Esophagus (tissue), 2 donors: ENCODE measurements around the gene ADPRS. TPM values are rescaled to one million over a fixed set of nuclear protein-coding genes. Genes with fewer than 3 reads are reported as not detected.

Source experiments
- H3K27ac ChIP-seq, 2 donors: one replicate each; pipeline ENCODE4 v1.5.1; 2013; ENCODE audit warnings: low read depth in 2 of 2, mild to moderate bottlenecking in 2 of 2, inconsistent platforms in 1 of 2, low read length in 1 of 2, moderate library complexity in 1 of 2
- H3K27me3 ChIP-seq, 2 donors: one replicate each; pipeline ENCODE4 v1.6.1; 2013; ENCODE audit warnings: low read length in 2 of 2, control low read depth in 1 of 2, mild to moderate bottlenecking in 1 of 2; ENCODE audit not compliant: insufficient read depth in 2 of 2, control insufficient read depth in 1 of 2
- H3K36me3 ChIP-seq, 2 donors: one replicate each; pipeline ENCODE4 v1.6.1; 2013; ENCODE audit warnings: low read length in 1 of 2; ENCODE audit not compliant: control insufficient read depth in 2 of 2, insufficient read depth in 2 of 2
- H3K4me1 ChIP-seq, 2 donors: one replicate each; pipeline ENCODE4 v1.6.1; 2013; ENCODE audit warnings: low read length in 1 of 2; ENCODE audit not compliant: control insufficient read depth in 2 of 2, insufficient read depth in 2 of 2
- H3K4me3 ChIP-seq, 2 donors: one replicate each; pipeline ENCODE4 v1.5.1; 2013; ENCODE audit warnings: low read length in 2 of 2, mild to moderate bottlenecking in 2 of 2, low read depth in 1 of 2, moderate library complexity in 1 of 2
- H3K9me3 ChIP-seq, 2 donors: one replicate each; pipeline ENCODE4 v1.6.1; 2013; ENCODE audit warnings: mild to moderate bottlenecking in 2 of 2, low read depth in 1 of 2, low read length in 1 of 2, moderate library complexity in 1 of 2; ENCODE audit not compliant: control insufficient read depth in 2 of 2, insufficient read depth in 1 of 2
- WGBS, 2 donors: extraction: QIAGEN DNeasy Blood & Tissue Kit; methylation state at CpG; one replicate each; pipeline ENCODE4 v1.1.7; 2013; 5-methylcytosine and 5-hydroxymethylcytosine counted together
- polyA plus RNA-seq, 2 donors: library from polyadenylated mRNA; stranded (reverse); fragments of 200-250 nt; gene quantifications; one replicate each; pipeline ENCODE4 v1.2.3, GENCODE V29; 2013
- donor health status: healthy with polysubstance abuse.
- donor health status: Bipolar disorder and iron deficiency.

The ADPRS gene
- polyA plus RNA-seq, 2 donors, result 28.2 to 40.3 TPM

DNA sequence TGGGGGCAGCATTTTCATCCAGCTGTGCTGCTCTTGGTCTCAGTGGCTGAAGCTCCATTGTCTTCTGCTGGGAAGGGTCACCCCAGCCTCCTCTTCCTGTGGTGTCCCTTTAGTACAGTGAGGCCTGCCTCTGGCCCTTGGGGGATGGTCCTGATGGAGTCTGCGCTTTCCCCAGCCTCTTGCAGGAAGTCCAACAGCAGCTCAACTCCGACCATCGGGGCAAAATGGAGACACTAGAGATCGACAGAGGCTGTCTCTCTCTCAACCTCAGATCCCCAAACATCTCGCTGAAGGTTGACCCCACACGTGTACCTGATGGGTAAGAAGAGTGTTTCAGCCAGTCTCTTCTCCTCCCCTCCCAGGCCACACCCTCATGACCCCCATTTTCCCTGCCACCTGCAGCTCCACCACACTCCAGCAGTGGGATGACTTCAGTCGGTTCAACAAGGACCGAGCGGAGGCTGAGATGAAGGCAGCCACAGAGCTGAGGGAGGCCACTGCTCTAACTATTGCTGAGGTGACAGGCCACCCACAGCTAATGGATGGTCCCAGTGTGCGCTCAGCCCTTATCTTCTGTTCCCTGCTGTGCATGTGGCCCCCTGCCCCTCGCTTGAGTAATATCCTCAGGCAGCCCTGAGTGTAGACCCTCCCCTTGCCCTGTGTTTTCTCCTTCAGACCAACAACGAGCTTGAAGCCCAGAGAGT is 2.0 kb upstream of the ADPRS start:
- peaks cover 0 to 13% of the 10 kb centered on the region in 2 donors for H3K4me1 ChIP-seq
- WGBS, 2 donors, result 85% methylated on average over 12 of the region's 12 CpGs
- H3K27me3 ChIP-seq, result no peaks in the 10 kb centered on the region
- no peak overlapping the region for H3K27ac ChIP-seq
- H3K4me3 ChIP-seq, result no peak overlapping the region
- no peaks in the 10 kb centered on the region for H3K9me3 ChIP-seq
- H3K36me3 ChIP-seq, result peaks cover 0 to 5% of the 10 kb centered on the region in 2 donors

DNA sequence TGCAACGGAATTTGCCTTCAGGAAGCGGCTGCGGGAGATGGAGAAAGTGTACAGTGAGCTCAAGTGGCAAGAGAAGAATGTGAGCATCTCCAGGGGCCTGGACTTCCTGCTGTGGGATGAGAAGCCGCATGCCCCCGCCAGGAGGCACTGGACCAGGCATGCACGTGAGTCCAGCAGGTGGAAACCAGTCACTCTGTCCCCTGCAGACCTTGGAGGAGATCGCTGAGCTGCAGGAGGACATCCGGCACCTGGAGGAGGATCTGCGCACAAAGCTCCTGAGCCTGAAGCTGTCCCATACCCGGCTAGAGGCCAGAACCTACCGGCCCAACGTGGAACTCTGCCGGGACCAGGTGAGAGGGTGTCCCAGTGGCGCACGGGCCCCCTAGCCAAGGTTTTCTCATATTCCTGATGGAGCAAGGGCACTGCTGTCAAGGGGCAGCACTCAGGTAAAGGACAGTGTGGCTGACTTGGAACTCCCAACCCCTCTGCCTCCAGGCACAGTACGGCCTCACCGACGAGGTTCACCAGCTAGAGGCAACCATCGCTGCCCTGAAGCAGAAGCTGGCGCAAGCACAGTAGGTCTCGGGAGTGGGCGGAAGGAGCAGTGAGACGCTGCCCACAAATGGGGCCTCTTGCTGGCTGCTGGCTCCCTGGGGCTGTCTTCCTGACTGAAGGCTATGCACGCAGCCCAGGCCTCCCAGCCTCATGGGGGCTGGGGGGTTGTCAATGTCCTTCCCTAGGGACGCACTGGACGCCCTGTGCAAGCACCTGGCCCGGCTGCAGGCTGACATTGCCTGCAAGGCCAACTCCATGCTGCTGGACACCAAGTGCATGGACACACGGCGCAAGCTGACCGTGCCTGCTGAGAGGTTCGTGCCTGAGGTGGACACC is 1.2 kb upstream of the ADPRS start:
- H3K4me1 ChIP-seq, result peaks cover 0 to 13% of the 10 kb centered on the region in 2 donors
- no peaks in the 10 kb centered on the region for H3K27me3 ChIP-seq
- no peak overlapping the region for H3K4me3 ChIP-seq
- 90 to 92% methylated on average over 31 of the region's 31 CpGs for WGBS, 2 donors
- H3K9me3 ChIP-seq, result no peaks in the 10 kb centered on the region
- H3K36me3 ChIP-seq, result peaks cover 0 to 13% of the 10 kb centered on the region in 2 donors
- H3K27ac ChIP-seq, result no peak overlapping the region

DNA sequence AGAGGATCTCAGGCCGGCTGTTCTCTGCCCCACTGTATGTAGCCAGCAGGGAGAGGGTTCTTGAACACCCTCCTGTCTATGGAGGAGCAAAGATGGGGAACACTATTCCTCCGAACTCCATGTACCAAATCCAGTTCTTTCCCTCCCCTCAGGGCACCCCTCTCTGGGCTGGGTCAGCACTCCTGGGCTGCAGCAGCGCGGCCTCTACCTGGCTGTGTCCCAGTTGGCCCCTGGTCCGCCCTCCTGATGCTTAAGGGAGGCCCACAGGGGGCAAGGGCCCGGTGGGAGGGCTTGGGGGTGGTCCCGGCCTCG is 471 bp upstream of the ADPRS start:
- peaks cover 5 to 20% of the 10 kb centered on the region in 2 donors for H3K36me3 ChIP-seq
- peak overlapping the region; percentile 63 to 95 for H3K4me3 ChIP-seq
- 21 to 30% methylated on average over 6 to 8 of the region's 8 CpGs for WGBS, 2 donors
- peaks cover 0 to 13% of the 10 kb centered on the region in 2 donors for H3K4me1 ChIP-seq
- H3K27me3 ChIP-seq, result no peaks in the 10 kb centered on the region
- no peaks in the 10 kb centered on the region for H3K9me3 ChIP-seq
- H3K27ac ChIP-seq, result peak overlapping the region in 1 of 2 donors; percentile 16

DNA sequence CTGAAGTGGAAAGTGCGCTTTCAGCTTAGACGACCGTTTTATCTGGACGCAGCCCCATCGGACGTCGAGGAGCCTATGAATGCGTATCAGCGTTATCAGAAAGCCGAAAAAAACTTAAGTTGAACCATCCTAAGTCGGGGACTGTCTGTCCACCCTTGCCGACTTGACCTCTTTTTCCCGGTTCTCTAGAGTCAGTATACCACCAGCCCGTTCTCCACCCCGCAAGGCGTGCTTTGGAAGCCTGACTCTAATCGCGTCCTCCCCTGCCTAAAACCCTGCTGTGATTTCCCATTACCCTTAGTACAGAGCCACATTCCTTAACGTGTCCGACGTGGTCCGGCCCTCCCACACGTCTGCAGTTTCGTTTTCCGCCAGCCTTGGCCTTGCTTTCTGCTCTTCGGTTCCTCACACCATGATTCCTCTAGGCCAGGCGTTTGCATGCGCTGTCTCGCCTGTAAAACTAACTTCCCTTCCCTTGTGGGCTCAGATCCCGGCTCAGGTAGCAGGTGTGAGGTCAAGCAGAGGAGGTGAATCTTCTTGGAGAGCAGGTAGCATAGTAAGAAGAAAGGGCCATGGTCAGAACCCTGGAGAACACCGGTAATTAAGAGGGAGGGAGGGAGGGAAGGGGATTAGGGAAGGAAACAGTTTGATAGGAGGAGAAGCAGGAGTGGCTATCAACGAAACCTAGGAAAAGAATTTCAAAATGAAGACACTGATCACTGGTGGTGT is 865 bp downstream of the ADPRS start:
- 4 to 6% methylated on average over 32 of the region's 32 CpGs for WGBS, 2 donors
- Histone ChIP-seq H3K4me3 (peak overlapping the region; percentile 63 to 95), H3K27ac (peak overlapping the region; percentile 89 to 90), H3K9me3 (no peaks in the 10 kb centered on the region), H3K27me3 (no peaks in the 10 kb centered on the region), H3K4me1 (peaks cover 0 to 13% of the 10 kb centered on the region in 2 donors), H3K36me3 (peaks cover 6 to 33% of the 10 kb centered on the region in 2 donors)

DNA sequence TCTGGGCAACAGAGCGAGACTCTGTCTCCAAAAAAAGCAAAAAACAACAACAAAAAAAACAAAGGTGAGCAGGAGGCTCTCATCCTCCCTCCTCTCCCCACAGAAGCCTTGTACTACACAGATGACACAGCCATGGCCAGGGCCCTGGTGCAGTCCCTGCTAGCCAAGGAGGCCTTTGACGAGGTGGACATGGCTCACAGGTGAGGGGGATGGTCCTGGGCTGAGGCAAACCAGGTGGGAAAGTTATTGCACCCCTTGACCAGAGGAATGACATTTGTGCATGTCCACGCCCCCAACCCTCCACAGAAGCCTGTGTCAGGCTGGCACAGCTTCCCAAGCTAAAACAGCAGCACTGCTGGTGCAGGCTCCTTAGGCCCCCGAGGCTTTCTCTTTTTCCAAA is 2.4 kb downstream of the ADPRS start:
- 91 to 92% methylated on average over 4 of the region's 4 CpGs for WGBS, 2 donors

DNA sequence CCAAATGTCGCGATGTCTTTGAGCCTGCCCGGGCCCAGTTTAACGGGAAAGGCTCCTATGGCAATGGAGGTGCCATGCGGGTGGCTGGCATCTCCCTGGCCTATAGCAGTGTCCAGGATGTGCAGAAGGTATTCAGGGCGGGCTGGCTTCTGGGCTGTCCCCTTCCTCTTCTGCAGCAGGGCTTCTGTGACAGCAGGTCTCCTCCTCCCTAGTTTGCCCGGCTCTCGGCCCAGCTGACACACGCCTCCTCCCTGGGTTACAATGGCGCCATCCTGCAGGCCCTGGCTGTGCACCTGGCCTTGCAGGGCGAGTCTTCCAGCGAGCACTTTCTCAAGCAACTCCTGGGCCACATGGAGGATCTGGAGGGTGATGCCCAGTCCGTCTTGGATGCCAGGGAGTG is 3.0 kb downstream of the ADPRS start:
- H3K4me1 ChIP-seq, result peaks cover 0 to 13% of the 10 kb centered on the region in 2 donors
- no peak overlapping the region for H3K4me3 ChIP-seq
- no peaks in the 10 kb centered on the region for H3K27me3 ChIP-seq
- peaks cover 6 to 40% of the 10 kb centered on the region in 2 donors for H3K36me3 ChIP-seq
- WGBS, 2 donors, result 91 to 93% methylated on average over 13 of the region's 13 CpGs
- no peaks in the 10 kb centered on the region for H3K9me3 ChIP-seq
- H3K27ac ChIP-seq, result no peak overlapping the region

More for the DNA sequence above, 2.4 kb downstream of the ADPRS start:
- H3K27ac ChIP-seq, result no peak overlapping the region
- no peaks in the 10 kb centered on the region for H3K27me3 ChIP-seq
- H3K4me1 ChIP-seq, result peaks cover 0 to 13% of the 10 kb centered on the region in 2 donors
- H3K36me3 ChIP-seq, result peaks cover 6 to 40% of the 10 kb centered on the region in 2 donors
- H3K4me3 ChIP-seq, result no peak overlapping the region
- no peaks in the 10 kb centered on the region for H3K9me3 ChIP-seq

DNA sequence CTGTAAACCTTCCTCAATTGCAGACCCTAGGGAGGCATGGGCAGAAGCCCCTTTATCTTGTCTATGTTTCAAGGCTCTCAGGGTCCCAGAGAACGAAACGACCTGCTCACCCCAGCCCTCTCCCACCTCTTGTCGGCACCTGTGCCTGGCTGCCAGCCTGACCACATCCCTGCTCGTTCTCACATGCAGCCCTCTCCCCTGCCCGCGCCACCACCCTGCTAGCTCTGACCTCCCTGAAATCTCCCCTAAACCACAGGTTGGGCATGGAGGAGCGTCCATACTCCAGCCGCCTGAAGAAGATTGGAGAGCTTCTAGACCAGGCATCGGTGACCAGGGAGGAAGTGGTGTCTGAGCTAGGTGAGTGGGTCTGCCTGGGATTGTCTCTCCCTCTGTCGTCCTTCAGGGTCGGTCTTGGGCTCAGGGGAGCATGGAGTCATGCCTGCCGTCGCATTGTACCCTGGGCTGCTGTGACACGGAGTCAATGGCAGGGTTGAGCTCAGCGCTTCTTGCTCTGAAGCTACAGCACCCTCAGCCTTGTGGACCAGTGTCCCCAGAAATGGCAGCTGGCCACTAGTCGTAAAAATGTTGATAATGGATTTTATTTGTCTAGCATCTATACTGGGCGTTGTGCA is 3.6 kb downstream of the ADPRS start:
- no peak overlapping the region for H3K27ac ChIP-seq
- H3K27me3 ChIP-seq, result no peaks in the 10 kb centered on the region
- WGBS, 2 donors, result 91 to 93% methylated on average over 17 of the region's 17 CpGs
- peaks cover 0 to 13% of the 10 kb centered on the region in 2 donors for H3K4me1 ChIP-seq
- H3K36me3 ChIP-seq, result peaks cover 6 to 40% of the 10 kb centered on the region in 2 donors
- no peaks in the 10 kb centered on the region for H3K9me3 ChIP-seq
- no peak overlapping the region for H3K4me3 ChIP-seq

DNA sequence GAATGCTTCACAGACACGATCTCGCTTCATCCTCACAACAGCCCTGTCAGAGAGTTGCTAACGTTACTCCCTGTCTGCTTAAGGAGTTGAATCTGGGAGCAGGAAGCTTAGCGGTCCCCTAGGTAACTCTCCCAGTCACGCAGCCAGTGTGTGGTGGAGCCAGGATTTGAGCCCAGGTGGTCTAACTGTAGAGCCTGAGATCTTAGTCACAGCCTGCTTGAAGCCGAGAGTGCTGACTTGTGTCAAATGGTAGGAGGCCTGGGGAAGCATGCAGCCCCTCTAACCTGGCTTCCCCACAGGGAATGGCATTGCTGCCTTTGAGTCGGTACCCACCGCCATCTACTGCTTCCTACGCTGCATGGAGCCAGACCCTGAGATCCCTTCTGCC is 4.1 kb downstream of the ADPRS start:
- H3K27ac ChIP-seq, result no peak overlapping the region
- peaks cover 6 to 40% of the 10 kb centered on the region in 2 donors for H3K36me3 ChIP-seq
- peaks cover 0 to 12% of the 10 kb centered on the region in 2 donors for H3K4me1 ChIP-seq
- H3K4me3 ChIP-seq, result no peak overlapping the region
- H3K27me3 ChIP-seq, result no peaks in the 10 kb centered on the region
- 93 to 94% methylated on average over 9 of the region's 9 CpGs for WGBS, 2 donors
- no peaks in the 10 kb centered on the region for H3K9me3 ChIP-seq

DNA sequence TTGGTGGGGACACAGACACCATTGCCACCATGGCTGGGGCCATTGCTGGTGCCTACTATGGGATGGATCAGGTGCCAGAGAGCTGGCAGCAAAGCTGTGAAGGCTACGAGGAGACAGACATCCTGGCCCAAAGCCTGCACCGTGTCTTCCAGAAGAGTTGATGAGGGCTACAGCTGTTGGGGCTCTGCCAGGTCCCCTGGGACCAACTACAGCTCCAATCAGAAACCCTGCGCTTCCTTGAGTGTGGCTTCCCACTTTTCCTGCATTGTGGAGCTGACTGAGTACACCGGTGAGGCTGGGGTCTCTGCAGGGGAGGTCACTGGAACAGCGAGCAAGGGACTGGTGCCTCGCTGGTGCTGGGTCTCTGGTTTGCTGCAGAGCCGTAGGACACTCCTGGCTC is 4.5 kb downstream of the ADPRS start:
- Histone ChIP-seq H3K4me1 (peaks cover 0 to 8% of the 10 kb centered on the region in 2 donors), H3K27ac (no peak overlapping the region), H3K36me3 (peaks cover 6 to 40% of the 10 kb centered on the region in 2 donors), H3K9me3 (no peaks in the 10 kb centered on the region), H3K27me3 (no peaks in the 10 kb centered on the region), H3K4me3 (no peak overlapping the region)
- 82 to 83% methylated on average over 7 of the region's 7 CpGs for WGBS, 2 donors
